Measurements from ENCODE around the gene PRAMEF27.
"Not testable (repeated sequence)": the region's sequence is repeated elsewhere in the genome, so short reads cannot be mapped to it uniquely, and the experiment has no call there.

Gene PRAMEF27

GRCh38 chr1:13056475-13056874 lies at the start of gene PRAMEF27:
Gene PRAMEF27 (minus strand): TSS chr1:13056575. CDS start chr1:13053659, 2,916 bp downstream.
- H3K4me3 ChIP-seq; DNase-seq (ENCODE audit: low spot score); H3K27ac ChIP-seq: not testable (repeated sequence)

- not testable (repeated sequence) for DNase-seq (ENCODE audit: low spot score)
Measured at GRCh38 chr1:13070474-13070873, 14.1 kb upstream of the PRAMEF27 start, which contains the start of gene PRAMEF25. Gene PRAMEF25 (plus strand): TSS chr1:13070774. CDS start chr1:13073694, 2,920 bp downstream.

GRCh38 chr1:13019846-13020245 lies 36.5 kb downstream of the PRAMEF27 start:
- not testable (repeated sequence) for H3K27ac ChIP-seq; H3K4me3 ChIP-seq; DNase-seq (ENCODE audit: low spot score)

More at GRCh38 chr1:13070474-13070873, 14.1 kb upstream of the PRAMEF27 start, which contains the start of gene PRAMEF25:
- H3K27ac ChIP-seq, H3K4me3 ChIP-seq: not testable (repeated sequence)

GRCh38 chr1:13011932-13012331 lies 44.4 kb downstream of the PRAMEF27 start:
- H3K27ac ChIP-seq: not testable (repeated sequence)

GRCh38 chr1:13009348-13009747 lies 47.0 kb downstream of the PRAMEF27 start:
- H3K4me3 ChIP-seq; H3K27ac ChIP-seq; DNase-seq (ENCODE audit: low spot score): not testable (repeated sequence)

More at GRCh38 chr1:13011932-13012331, 44.4 kb downstream of the PRAMEF27 start:
- DNase-seq (ENCODE audit: low spot score); H3K4me3 ChIP-seq: not testable (repeated sequence)

GRCh38 chr1:13005732-13006131 lies 50.6 kb downstream of the PRAMEF27 start:
- not testable (repeated sequence) for DNase-seq (ENCODE audit: low spot score); H3K27ac ChIP-seq; H3K4me3 ChIP-seq

All from coronary artery (tissue), 2 donors.